HepG2 (cell line): ENCODE data around the gene NT5C. TPM values are rescaled to one million over a fixed set of nuclear protein-coding genes. Genes with fewer than 3 reads are reported as not detected.

Source experiments
- HNRNPH1 ChIP-seq: fragments of 200-400 bp; formaldehyde crosslinking; optimal IDR thresholded peaks from 2 replicates; pipeline ENCODE3; 2017; ENCODE audit warnings: mild to moderate bottlenecking, low read depth, low read length
- POLR2AphosphoS2 ChIP-seq: IDR thresholded peaks from 2 replicates; pipeline ENCODE4 v1.6.1; 2011; ENCODE audit warnings: low read depth, low read length, improper control_type of control experiment
- REXO4 ChIP-seq: sonication (generic); formaldehyde crosslinking; IDR thresholded peaks from 2 replicates; pipeline ENCODE4 v1.8.0; 2022; ENCODE audit warnings: missing genetic modification reagents, mild to moderate bottlenecking, borderline replicate concordance
- ZFP90 ChIP-seq: sonication (generic); formaldehyde crosslinking; IDR thresholded peaks from 2 replicates; pipeline ENCODE4 v1.8.0; 2022; ENCODE audit warnings: missing genetic modification reagents, mild to moderate bottlenecking, inconsistent platforms, borderline replicate concordance
- ZFYVE20 ChIP-seq: sonication (generic); formaldehyde crosslinking; IDR thresholded peaks from 2 replicates; pipeline ENCODE4 v1.8.0; 2023; ENCODE audit warnings: low read depth, mild to moderate bottlenecking, moderate library complexity, missing genetic modification reagents, borderline replicate concordance
- ZNF468 ChIP-seq: sonication (generic); formaldehyde crosslinking; IDR thresholded peaks from 2 replicates; pipeline ENCODE4 v1.8.0; 2022; ENCODE audit warnings: mild to moderate bottlenecking, moderate library complexity, missing genetic modification reagents
- ZNF546 ChIP-seq: sonication (generic); formaldehyde crosslinking; conservative IDR thresholded peaks from 2 replicates; pipeline ENCODE4 v1.8.1; 2023; ENCODE audit warnings: mild to moderate bottlenecking, missing genetic modification reagents
- ZNF558 ChIP-seq: sonication (generic); formaldehyde crosslinking; IDR thresholded peaks from 2 replicates; pipeline ENCODE4 v1.9.0; 2022; ENCODE audit warnings: mild to moderate bottlenecking, missing genetic modification reagents, borderline replicate concordance
- polyA plus RNA-seq, 8 experiments: library from polyadenylated mRNA; depleted of rRNA in 3 of 8; stranded (reverse) in 7 of 8; unstranded in 1 of 8; fragments of >200 nt; fragmentation: Illumina TruSeq in 4 of 8; extraction: Trizol in 4 of 8; gene quantifications; 2 replicates each; pipeline versions ENCODE4 v1.2.1 to v1.2.3, GENCODE V29; 2011 to 2016; ENCODE audit warnings: low read depth in 4 of 8, missing spikeins in 1 of 8, mixed read lengths in 1 of 8; ENCODE audit not compliant: insufficient read depth in 1 of 8
- total RNA-seq, 5 experiments: library from RNA; depleted of rRNA; stranded (reverse); fragments of >200 nt; fragmentation: Illumina TruSeq; extraction: Trizol; gene quantifications; 2 replicates each; pipeline ENCODE4 v1.2.3, GENCODE V29; 2016; ENCODE audit warnings: low read depth in 1 of 5
- TF ChIP-seq, protein P1 (sequence below): sonication (generic); formaldehyde crosslinking; IDR thresholded peaks from 2 replicates; pipeline ENCODE4 v1.5.1; 2020; ENCODE audit warnings: mild to moderate bottlenecking, missing genetic modification reagents, moderate library complexity
- TF ChIP-seq, protein P2 (sequence below): sonication (generic); formaldehyde crosslinking; IDR thresholded peaks from 2 replicates; pipeline ENCODE4 v1.9.0; 2021; ENCODE audit warnings: missing genetic modification reagents, borderline replicate concordance
- TF ChIP-seq, protein P3 (sequence below): sonication (generic); formaldehyde crosslinking; IDR thresholded peaks from 2 replicates; pipeline ENCODE4 v1.4.0; 2020; ENCODE audit warnings: missing genetic modification reagents
- TF ChIP-seq, protein P4 (sequence below): sonication (generic); formaldehyde crosslinking; IDR thresholded peaks from 2 replicates; pipeline ENCODE4 v1.8.1; 2023; ENCODE audit warnings: mild to moderate bottlenecking, missing genetic modification reagents
- TF ChIP-seq, protein P5 (sequence below): sonication (generic); formaldehyde crosslinking; IDR thresholded peaks from 2 replicates; pipeline ENCODE4 v1.4.0; 2020; ENCODE audit warnings: missing genetic modification reagents
- TF ChIP-seq, protein P6 (sequence below): sonication (generic); formaldehyde crosslinking; IDR thresholded peaks from 2 replicates; pipeline ENCODE4 v1.4.0; 2020; ENCODE audit warnings: missing genetic modification reagents

NT5C gene
- total and polyA plus RNA-seq, 2 of the 13 experiments (the other 11 are each of a cell fraction or from before 2014, with no cell fraction given) = 42.8 to 48.6 TPM

DNA sequence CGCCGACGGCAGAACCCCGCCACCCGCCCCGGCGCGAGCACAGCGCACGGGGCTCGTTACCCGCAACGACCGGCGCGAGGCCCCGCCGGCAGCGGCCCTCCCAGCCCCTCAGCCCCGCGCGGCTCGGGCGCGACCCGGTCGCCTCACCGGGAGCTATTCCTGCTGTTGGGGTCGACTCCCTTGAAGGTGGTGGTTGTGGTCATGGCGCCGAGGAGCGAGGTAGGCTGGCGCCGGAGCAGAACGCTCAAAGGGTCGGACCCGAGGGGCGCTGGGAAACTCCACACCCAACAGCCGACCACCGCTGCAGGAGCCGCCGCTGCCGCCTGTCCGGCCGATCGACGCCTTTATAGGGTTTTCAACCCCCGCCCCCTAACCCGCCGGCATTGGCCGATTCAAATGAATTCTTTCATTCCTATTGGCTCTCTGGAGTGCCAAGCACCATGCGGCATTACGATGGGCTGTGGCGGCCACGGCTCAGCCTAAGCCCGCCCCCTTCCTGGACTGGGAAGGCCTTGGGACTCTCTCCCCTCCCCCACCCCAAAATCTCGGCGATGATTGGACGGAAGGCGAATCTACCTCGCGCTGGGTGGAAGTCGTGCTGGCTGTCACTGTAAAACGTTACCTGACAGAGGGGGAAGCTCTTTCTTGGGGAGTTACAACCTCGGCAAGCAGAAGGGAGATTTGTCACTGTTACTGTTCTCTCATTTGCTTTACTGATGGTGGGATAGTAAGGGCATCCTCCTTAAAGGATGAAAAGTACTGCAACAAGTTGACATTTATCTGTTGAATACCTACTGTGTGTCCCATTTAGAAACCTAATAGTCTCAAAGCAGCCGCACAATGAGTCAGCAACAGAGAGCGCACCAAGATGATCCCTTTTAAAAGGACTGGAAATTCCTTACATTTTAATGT lies 22.9 kb upstream of the NT5C start, which contains the start of gene JPT1 (continued):
- TF ChIP-seq, protein P1, sequence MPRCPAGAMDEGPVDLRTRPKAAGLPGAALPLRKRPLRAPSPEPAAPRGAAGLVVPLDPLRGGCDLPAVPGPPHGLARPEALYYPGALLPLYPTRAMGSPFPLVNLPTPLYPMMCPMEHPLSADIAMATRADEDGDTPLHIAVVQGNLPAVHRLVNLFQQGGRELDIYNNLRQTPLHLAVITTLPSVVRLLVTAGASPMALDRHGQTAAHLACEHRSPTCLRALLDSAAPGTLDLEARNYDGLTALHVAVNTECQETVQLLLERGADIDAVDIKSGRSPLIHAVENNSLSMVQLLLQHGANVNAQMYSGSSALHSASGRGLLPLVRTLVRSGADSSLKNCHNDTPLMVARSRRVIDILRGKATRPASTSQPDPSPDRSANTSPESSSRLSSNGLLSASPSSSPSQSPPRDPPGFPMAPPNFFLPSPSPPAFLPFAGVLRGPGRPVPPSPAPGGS (CRISPR knock-in tag) = peak; percentile 91
- TF ChIP-seq HNRNPH1 (peak; percentile 59), POLR2AphosphoS2 (peak; percentile 95; the same call in 1 of the 2 replicates), ZFP90 (peak; percentile 77), ZNF468 (CRISPR knock-in tag) (0 out of 2 replicates have a peak, but pooled peaks have one; percentile 76), REXO4 (CRISPR knock-in tag) (0 out of 2 replicates have a peak, but pooled peaks have one; percentile 4), ZNF546 (CRISPR knock-in tag) (peak; percentile 91), ZNF558 (CRISPR knock-in tag) (peak; percentile 64; the same call in 1 of the 2 replicates), ZFYVE20 (CRISPR knock-in tag) (peak; percentile 57; the same call in 1 of the 2 replicates)
- TF ChIP-seq, protein P2, sequence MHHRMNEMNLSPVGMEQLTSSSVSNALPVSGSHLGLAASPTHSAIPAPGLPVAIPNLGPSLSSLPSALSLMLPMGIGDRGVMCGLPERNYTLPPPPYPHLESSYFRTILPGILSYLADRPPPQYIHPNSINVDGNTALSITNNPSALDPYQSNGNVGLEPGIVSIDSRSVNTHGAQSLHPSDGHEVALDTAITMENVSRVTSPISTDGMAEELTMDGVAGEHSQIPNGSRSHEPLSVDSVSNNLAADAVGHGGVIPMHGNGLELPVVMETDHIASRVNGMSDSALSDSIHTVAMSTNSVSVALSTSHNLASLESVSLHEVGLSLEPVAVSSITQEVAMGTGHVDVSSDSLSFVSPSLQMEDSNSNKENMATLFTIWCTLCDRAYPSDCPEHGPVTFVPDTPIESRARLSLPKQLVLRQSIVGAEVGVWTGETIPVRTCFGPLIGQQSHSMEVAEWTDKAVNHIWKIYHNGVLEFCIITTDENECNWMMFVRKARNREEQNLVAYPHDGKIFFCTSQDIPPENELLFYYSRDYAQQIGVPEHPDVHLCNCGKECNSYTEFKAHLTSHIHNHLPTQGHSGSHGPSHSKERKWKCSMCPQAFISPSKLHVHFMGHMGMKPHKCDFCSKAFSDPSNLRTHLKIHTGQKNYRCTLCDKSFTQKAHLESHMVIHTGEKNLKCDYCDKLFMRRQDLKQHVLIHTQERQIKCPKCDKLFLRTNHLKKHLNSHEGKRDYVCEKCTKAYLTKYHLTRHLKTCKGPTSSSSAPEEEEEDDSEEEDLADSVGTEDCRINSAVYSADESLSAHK (CRISPR knock-in tag) = no peak; the same call in 1 of the 2 replicates
- TF ChIP-seq, protein P3, sequence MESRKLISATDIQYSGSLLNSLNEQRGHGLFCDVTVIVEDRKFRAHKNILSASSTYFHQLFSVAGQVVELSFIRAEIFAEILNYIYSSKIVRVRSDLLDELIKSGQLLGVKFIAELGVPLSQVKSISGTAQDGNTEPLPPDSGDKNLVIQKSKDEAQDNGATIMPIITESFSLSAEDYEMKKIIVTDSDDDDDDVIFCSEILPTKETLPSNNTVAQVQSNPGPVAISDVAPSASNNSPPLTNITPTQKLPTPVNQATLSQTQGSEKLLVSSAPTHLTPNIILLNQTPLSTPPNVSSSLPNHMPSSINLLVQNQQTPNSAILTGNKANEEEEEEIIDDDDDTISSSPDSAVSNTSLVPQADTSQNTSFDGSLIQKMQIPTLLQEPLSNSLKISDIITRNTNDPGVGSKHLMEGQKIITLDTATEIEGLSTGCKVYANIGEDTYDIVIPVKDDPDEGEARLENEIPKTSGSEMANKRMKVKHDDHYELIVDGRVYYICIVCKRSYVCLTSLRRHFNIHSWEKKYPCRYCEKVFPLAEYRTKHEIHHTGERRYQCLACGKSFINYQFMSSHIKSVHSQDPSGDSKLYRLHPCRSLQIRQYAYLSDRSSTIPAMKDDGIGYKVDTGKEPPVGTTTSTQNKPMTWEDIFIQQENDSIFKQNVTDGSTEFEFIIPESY (CRISPR knock-in tag) = 0 out of 2 replicates have a peak, but pooled peaks have one; percentile 1
- TF ChIP-seq, protein P4, sequence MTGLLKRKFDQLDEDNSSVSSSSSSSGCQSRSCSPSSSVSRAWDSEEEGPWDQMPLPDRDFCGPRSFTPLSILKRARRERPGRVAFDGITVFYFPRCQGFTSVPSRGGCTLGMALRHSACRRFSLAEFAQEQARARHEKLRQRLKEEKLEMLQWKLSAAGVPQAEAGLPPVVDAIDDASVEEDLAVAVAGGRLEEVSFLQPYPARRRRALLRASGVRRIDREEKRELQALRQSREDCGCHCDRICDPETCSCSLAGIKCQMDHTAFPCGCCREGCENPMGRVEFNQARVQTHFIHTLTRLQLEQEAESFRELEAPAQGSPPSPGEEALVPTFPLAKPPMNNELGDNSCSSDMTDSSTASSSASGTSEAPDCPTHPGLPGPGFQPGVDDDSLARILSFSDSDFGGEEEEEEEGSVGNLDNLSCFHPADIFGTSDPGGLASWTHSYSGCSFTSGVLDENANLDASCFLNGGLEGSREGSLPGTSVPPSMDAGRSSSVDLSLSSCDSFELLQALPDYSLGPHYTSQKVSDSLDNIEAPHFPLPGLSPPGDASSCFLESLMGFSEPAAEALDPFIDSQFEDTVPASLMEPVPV = peak; percentile 97
- TF ChIP-seq, protein P5, sequence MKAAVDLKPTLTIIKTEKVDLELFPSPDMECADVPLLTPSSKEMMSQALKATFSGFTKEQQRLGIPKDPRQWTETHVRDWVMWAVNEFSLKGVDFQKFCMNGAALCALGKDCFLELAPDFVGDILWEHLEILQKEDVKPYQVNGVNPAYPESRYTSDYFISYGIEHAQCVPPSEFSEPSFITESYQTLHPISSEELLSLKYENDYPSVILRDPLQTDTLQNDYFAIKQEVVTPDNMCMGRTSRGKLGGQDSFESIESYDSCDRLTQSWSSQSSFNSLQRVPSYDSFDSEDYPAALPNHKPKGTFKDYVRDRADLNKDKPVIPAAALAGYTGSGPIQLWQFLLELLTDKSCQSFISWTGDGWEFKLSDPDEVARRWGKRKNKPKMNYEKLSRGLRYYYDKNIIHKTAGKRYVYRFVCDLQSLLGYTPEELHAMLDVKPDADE = no peak
- TF ChIP-seq, protein P6, sequence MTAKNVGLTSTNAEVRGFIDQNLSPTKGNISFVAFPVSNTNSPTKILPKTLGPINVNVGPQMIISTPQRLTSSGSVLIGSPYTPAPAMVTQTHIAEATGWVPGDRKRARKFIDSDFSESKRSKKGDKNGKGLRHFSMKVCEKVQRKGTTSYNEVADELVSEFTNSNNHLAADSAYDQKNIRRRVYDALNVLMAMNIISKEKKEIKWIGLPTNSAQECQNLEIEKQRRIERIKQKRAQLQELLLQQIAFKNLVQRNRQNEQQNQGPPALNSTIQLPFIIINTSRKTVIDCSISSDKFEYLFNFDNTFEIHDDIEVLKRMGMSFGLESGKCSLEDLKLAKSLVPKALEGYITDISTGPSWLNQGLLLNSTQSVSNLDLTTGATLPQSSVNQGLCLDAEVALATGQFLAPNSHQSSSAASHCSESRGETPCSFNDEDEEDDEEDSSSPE = peak; percentile 77
